Measurements from ENCODE around the gene RRP1. TPM values are rescaled to one million over a fixed set of nuclear protein-coding genes. Genes with fewer than 3 reads are reported as not detected.

RRP1 gene
- total RNA-seq, 4 donors from 2014 or later, result 11.1 to 32.2 (median 12.9) TPM

- no peaks in the 10 kb centered on the region for H3K36me3 ChIP-seq
- H3K27ac ChIP-seq, result no peak overlapping the region
- H3K4me3 ChIP-seq, result no peak overlapping the region
- no peaks in the 10 kb centered on the region for H3K9me3 ChIP-seq
- TF ChIP-seq, protein P1, sequence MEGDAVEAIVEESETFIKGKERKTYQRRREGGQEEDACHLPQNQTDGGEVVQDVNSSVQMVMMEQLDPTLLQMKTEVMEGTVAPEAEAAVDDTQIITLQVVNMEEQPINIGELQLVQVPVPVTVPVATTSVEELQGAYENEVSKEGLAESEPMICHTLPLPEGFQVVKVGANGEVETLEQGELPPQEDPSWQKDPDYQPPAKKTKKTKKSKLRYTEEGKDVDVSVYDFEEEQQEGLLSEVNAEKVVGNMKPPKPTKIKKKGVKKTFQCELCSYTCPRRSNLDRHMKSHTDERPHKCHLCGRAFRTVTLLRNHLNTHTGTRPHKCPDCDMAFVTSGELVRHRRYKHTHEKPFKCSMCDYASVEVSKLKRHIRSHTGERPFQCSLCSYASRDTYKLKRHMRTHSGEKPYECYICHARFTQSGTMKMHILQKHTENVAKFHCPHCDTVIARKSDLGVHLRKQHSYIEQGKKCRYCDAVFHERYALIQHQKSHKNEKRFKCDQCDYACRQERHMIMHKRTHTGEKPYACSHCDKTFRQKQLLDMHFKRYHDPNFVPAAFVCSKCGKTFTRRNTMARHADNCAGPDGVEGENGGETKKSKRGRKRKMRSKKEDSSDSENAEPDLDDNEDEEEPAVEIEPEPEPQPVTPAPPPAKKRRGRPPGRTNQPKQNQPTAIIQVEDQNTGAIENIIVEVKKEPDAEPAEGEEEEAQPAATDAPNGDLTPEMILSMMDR (IDR thresholded peaks at IDR 0.05), result no peak
- TF ChIP-seq POLR2A (IDR thresholded peaks at IDR 0.05), result no peak
- no peaks in the 10 kb centered on the region for H3K4me1 ChIP-seq
- no peak for DNase-seq
- H3K27me3 ChIP-seq, result no peaks in the 10 kb centered on the region
Observed at GRCh38 chr21:43781846-43782245, 7.5 kb upstream of the RRP1 start.

DNA sequence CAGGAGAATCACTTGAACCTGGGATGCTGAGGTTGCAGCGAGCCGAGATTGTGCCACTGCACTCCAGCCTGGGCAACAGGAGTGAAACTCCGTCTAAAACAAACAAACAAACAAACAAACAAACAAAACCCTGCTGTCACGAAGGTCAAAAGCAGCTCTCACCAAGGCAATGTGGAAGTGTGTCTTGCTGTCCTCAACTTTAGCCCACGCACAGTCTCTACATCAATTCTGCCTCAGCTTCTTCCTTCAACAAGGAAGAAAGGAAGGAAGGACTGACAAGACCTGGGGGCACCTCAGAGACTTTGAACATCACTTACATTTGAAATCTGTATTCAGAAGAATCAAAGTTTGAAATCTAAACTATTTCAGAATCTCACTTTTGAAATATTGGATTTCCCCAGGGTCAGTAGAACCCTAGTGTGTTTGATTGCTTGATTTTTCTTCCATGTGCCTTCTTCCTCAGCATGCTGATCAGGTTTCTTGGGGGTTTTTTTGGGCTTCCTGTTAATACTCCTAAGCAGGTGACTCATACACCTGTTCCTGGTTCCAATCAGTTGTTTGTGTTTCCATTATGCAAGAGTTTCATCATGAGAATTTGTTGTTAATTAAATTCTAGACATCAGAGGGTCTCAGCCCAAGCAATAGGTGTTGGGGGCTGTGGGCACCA, 6.8 kb upstream of the RRP1 start:
- no peak overlapping the region for H3K27ac ChIP-seq

DNA sequence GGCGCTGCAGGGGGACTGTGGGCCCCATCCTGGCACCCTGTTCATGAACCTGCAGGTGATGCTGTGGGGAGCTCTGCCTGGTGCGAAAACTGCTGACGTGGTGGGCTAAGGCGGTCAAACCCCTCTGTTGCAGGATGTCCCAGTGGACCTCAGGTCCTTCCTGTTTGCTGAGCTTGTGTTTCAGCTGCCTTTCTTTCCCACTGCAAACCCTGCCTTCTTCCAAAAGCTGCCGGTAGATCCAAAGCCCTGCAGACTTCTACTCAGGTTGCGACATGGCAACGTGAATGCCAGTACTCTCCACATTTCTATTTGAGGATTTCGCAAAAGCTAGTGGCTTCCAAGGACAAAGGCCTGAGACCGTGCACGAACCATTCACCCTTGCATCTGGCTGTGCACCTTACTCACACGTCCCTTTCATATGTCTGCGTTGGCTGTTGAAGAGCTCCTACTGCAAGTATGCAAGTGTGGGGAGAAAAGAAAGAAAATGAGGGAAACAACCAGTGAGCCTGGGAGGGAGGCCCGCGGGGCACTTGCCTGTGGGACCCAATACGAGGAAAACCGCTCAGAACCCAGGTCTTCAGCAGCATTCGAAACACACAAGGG, 6.2 kb upstream of the RRP1 start:
- DNase-seq, result no peak
- H3K27me3 ChIP-seq, result no peaks in the 10 kb centered on the region
- no peak overlapping the region for H3K4me3 ChIP-seq
- no peaks in the 10 kb centered on the region for H3K36me3 ChIP-seq
- no peaks in the 10 kb centered on the region for H3K4me1 ChIP-seq
- no peak overlapping the region for H3K27ac ChIP-seq
- H3K9me3 ChIP-seq, result no peaks in the 10 kb centered on the region
- TF ChIP-seq, protein P1 (IDR thresholded peaks at IDR 0.05), result no peak
- no peak for TF ChIP-seq POLR2A (IDR thresholded peaks at IDR 0.05)

More for the DNA sequence above, 6.8 kb upstream of the RRP1 start:
- DNase-seq, result no peak
- Histone ChIP-seq H3K27me3 (no peaks in the 10 kb centered on the region), H3K4me3 (no peak overlapping the region), H3K36me3 (no peaks in the 10 kb centered on the region), H3K4me1 (no peaks in the 10 kb centered on the region), H3K9me3 (no peaks in the 10 kb centered on the region)
- TF ChIP-seq, protein P1 (IDR thresholded peaks at IDR 0.05), result no peak
- TF ChIP-seq POLR2A (IDR thresholded peaks at IDR 0.05), result no peak

GRCh38 chr21:43785134-43785533, 4.2 kb upstream of the RRP1 start:
- Histone ChIP-seq H3K4me1 (peaks cover 0 to 9% (median 0%) of the 10 kb centered on the region in 4 donors), H3K36me3 (no peaks in the 10 kb centered on the region), H3K27me3 (no peaks in the 10 kb centered on the region), H3K9me3 (no peaks in the 10 kb centered on the region), H3K27ac (no peak overlapping the region), H3K4me3 (no peak overlapping the region)
- DNase-seq, result no peak
- TF ChIP-seq POLR2A (IDR thresholded peaks at IDR 0.05), result no peak
- TF ChIP-seq, protein P1 (IDR thresholded peaks at IDR 0.05), result no peak

DNA sequence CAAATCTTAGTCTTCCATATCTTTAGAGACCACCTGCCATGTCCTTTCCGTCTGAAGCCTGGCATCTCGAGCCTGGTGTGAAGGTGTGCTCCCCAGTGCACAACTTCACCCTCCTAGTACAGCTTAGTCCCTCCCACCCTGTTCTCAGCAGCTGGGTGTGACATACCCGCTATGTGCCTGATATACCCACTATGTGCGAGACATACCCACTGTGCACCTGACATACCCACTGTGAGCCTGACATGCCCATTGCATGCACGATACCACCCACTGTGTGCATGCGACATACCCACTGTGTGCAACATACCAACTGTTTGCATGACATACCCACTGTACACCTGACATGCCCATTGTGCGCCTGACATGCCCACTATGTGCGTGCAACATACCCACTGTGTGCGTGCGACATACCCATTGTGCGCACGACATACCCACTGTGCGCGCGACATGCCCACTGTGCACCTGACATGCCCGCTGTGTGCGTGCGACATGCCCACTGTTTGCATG, 3.0 kb upstream of the RRP1 start:
- no peak overlapping the region for H3K4me3 ChIP-seq
- no peaks in the 10 kb centered on the region for H3K27me3 ChIP-seq
- TF ChIP-seq POLR2A (IDR thresholded peaks at IDR 0.05), result no peak
- TF ChIP-seq, protein P1 (IDR thresholded peaks at IDR 0.05), result no peak
- no peaks in the 10 kb centered on the region for H3K36me3 ChIP-seq
- no peak overlapping the region for H3K27ac ChIP-seq
- H3K9me3 ChIP-seq, result no peaks in the 10 kb centered on the region
- H3K4me1 ChIP-seq, result peaks cover 0 to 18% (median 3%) of the 10 kb centered on the region in 4 donors
- DNase-seq, result no peak

All from Peyer's patch (tissue), 4 donors.